Bone marrow (tissue), 2 donors: Measurements from ENCODE around the gene NADK2.
A peak's percentile ranks its signal among the peaks of the same experiment; 100 is the strongest.

Source experiments
- DNase-seq, 2 donors: peaks; one replicate each; lab custom pipeline; 2025; lab: John Stamatoyannopoulos, UW

Gene NADK2

GRCh38 chr5:36246036-36246800 is 4.5 kb upstream of the NADK2 start:
- no peak for DNase-seq

DNA sequence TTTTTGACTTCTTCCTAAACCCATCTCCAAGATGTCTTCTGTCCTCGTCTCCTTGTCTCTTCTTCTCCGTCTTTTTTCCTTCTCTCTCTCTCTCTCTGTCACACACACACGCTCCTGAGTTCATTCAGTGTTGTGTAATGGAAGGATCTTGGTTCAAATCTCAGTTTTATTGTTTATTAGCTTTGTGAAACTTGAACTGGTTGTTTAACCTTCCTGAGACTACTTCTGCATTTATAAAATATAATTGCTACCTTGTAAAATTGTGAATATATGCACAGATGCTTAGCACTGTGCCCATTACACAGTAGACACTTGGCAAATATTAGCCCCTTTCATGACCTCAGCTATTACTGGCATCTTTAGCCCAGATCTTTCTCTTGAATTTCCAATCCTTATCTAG is 2.4 kb upstream of the NADK2 start:
- DNase-seq = no peak

GRCh38 chr5:36243653-36244052 is 1.9 kb upstream of the NADK2 start:
- no peak for DNase-seq

DNA sequence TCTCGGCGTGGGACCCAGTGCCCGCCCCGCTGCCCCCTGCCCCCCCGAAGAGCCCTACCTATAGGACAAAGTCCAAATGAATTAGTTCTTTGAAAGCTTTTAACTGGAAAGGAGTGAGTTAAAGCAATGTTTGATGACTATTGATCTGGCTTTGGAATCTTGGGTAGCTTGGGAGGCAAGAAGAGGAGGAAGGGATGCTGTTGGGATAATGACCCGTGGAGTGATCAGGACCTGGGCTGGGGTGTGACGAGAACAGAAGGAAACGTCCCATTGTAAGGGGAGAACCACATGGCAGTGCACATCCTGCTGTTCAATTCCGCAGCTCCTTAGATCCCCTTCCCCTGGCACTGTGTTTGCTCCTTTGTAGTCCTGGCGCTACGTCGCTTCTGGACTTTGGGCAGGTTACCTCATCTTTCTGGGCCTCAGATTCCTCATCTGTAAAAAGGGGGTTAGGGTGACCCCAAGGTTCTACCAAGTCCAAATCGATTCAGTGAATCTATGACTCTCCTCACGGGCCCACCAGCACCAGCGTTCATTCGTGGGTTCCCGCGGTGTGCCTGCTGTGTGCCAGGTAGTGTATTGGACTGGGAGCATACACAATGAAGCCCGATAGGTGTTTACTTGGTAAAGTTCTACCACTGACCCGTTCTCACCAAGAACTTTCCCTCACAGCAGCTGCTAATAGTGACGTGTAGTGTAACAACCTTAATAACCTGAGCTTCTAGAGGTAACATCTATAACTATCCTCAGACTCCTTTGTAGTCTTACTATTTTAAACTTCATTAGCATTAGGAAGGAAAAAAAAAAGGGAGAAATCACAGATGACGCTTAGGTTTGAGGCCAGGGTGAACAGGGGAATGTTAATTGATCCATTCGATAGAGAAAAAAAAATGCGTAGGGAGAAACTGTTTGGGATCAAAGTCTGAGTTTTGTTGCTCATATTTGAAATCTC is 1.1 kb upstream of the NADK2 start:
- no peak for DNase-seq

DNA sequence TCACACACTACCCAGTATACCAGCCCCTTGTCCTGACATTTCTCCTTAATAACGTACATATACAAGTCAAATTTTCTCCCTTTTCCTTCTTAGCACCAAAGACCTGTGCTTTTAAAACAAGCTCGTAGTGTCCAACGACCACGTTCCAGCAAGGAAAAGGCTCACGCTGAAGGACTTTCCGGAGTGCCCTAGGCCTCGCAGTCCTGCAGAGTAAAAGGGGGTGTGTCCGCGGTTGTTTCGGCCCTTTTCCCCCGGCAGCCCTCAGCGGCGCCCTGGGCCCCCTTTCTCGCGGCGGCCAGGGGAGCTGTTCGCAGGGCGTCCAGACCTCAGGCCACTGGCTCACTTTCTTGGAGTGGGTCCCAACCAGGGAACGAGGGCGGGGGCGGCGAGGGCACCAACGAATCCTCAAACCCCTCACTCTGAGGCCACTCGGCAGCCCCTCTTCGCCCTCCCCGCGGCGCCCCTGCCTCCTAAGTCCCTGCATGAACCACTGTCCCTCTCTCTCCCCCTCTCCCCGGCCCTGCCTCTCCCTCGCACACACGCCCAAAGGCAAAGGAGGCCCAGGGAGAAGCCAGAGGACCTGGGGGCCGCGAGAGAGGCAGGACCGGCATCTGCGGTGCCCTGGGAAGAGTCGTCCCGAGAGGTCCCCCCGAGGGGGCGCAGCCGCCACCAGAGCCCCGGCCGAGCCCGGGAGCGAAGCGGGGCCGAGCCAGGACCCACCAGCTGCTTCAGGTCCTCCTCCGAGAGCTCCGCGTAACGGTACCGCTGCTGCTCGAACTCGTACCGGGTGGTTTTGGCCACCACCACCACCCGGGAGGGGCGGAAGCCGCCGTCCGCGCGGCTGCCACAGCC is 720 bp downstream of the NADK2 start:
- peak in 1 of 2 donors; percentile 58 for DNase-seq

- DNase-seq = no peak
Measured at GRCh38 chr5:36239370-36240293, 2.1 kb downstream of the NADK2 start.

- DNase-seq = no peak
Measured at GRCh38 chr5:36238502-36239295, 3.0 kb downstream of the NADK2 start.

DNA sequence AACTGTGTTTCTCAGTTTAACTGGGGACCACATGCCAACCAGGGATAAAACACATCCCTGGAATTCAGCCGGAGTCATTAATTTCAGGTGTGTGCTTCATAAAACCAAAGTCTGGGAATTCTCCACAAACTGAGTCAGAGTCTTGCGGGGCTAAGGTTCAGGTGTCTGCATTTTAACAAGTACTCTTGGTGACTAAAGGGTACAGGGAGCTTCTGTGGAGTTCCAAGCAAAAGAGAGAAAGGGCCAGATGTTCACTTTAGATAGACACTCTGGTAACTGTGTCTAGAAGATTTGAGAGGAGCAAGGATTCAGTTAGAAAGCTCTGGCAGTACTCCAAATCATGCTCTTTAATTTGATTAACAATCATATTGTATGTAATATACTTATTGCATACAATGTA is 4.0 kb downstream of the NADK2 start:
- DNase-seq = no peak

GRCh38 chr5:36236801-36237200 is 4.9 kb downstream of the NADK2 start:
- DNase-seq = no peak

DNA sequence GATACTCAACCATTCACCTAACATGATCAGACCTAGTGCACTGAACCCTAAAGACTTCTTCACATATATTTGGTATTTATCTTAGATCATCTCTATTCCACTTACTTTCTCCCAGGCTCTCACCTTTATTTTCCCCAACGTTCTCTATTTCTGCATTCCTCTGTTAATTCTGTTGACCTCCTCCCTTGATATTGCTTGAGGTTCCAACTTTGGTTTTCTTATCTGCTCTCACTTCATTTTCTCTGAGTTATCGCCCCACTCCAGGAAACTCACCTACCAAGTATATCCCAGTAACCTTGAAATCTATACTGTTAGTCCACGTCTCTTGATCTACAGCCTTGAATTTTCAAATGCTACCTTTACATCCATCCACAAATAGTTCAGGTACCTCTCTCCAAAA is 9.2 kb downstream of the NADK2 start:
- DNase-seq = no peak

- no peak for DNase-seq
Measured at GRCh38 chr5:36230151-36230790, 11.5 kb downstream of the NADK2 start.

GRCh38 chr5:36228505-36228904 is 13.2 kb downstream of the NADK2 start:
- DNase-seq = no peak

- no peak for DNase-seq
Measured at GRCh38 chr5:36227046-36227445, 14.7 kb downstream of the NADK2 start.

DNA sequence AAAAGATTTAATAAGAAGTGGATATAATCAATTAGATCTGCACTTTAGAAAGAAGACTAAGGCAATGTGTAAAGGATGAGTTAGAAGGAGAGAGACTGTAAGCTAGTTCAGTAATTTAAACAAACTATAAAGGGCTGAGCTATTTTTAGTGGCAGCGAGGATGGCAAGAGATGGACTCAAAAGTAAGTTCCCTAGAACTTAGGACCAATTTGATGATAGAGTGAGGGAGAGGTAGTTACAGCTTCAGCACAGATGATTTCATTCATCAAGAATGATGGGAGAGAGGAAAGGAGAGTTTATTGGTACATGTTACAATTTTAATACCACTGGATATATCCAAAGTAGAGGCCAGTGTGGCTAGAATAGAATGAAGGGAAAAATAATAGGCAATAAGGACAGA is 19.1 kb downstream of the NADK2 start:
- DNase-seq = no peak

DNA sequence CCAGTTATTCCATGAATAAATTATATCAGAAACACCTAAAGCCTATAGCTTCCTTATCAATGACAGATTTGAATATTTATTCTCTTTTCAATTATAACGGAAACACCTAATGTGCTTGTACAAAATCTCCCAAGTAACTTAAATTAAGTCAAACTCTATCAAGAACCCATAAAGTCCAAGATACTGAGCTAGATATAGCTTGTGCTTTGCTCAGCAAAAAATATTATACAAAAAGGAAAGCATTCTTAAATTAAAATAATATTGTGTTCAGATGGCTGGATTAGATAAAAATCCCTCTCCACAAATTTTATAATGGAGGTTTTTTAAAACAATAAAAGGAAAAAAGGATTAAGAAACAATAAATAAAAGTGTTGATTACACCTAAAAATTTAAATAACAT is 23.7 kb downstream of the NADK2 start:
- DNase-seq = no peak

DNA sequence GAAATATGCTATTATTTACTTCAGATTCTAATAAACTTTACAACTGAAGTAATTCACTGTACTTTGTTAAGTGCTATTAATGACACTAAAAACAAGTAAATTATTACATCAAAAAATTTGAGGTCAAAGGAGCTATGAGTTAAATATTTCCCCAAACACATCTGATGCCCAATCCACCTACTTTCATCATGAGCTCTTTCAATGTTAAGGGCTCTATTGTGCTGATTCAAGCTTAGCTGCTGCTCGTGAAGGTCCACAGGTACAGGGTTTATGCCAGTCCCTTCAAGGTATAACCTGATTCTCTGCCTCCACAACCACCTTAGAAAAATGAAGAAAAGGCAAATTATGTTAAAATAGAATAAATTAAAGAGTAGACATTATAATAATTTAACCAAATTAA is 24.2 kb downstream of the NADK2 start:
- no peak for DNase-seq

DNA sequence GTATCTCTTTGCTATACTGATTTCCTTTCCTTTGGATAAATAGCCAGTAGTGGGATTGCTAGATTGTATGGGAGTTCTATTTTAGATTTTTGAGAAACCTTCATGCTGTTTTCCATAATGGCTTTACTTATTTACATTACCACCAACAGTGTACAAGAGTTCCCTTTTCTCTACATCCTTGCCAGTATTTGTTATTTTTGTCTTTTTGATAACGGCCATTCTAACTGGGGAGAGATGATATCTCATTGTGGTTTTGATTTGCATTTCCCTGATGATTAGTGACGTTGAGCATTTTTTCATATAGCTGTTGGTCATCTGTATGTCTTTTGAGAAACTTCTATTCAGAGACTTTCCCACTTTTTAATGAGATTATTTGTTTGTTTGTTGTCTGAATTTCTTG is 25.8 kb downstream of the NADK2 start:
- DNase-seq = no peak

GRCh38 chr5:36214436-36214835 is 27.3 kb downstream of the NADK2 start:
- DNase-seq = no peak

GRCh38 chr5:36209664-36210063 is 32.1 kb downstream of the NADK2 start:
- no peak for DNase-seq

DNA sequence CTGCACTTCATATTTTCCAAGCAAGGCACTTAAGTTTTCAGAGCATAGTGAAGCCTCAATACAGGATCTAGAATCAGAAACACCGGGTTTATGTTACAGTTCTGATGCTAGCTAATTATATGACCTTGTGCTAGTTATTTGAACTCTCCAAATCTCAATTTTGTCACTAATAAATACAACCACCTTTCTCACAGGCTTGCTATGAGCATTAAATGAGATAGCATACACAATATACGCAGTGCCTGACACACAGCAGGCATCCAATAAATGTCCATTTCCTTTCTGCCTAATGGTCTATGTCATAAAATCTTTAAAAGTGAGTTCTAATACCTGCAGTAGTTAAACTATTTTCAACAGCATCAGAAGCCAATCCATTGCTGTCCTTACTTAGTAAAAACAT is 32.9 kb downstream of the NADK2 start:
- no peak for DNase-seq
